NOMO-1 treated with DMSO at 0.1 percent for 48 hours (cell line): ENCODE measurements around the gene IRF5.
"Not testable (repeated sequence)": the region's sequence is repeated elsewhere in the genome, so short reads cannot be mapped to it uniquely, and the experiment has no call there.

Experiments
- DNase-seq: peaks from one replicate; lab custom pipeline; 2025; ENCODE audit not compliant: unreplicated experiment; lab: John Stamatoyannopoulos, UW

Gene IRF5

GRCh38 chr7:128906001-128906765, 31.5 kb upstream of the IRF5 start:
- no peak for DNase-seq

- DNase-seq, result no peak
Measured at GRCh38 chr7:128906766-128907559, 30.8 kb upstream of the IRF5 start.

GRCh38 chr7:128908750-128909624, 28.7 kb upstream of the IRF5 start:
- DNase-seq, result no peak

- no peak for DNase-seq
Measured at GRCh38 chr7:128909625-128910568, 27.8 kb upstream of the IRF5 start.

GRCh38 chr7:128910569-128910945, 27.2 kb upstream of the IRF5 start, which contains the start of gene KCP:
TSS of gene KCP (minus strand) at chr7:128910709. CDS start at chr7:128910676, 33 bp downstream.
- DNase-seq, result no peak

GRCh38 chr7:128911423-128912031, 26.2 kb upstream of the IRF5 start:
- no peak for DNase-seq

GRCh38 chr7:128912281-128912680, 25.4 kb upstream of the IRF5 start:
- DNase-seq, result no peak

- not testable (repeated sequence) for DNase-seq
Measured at GRCh38 chr7:128912709-128913495, 24.8 kb upstream of the IRF5 start.

GRCh38 chr7:128913870-128914565, 23.7 kb upstream of the IRF5 start:
- no peak for DNase-seq

- DNase-seq, result no peak
Measured at GRCh38 chr7:128914566-128915151, 23.1 kb upstream of the IRF5 start.

- DNase-seq, result no peak
Measured at GRCh38 chr7:128915271-128915819, 22.4 kb upstream of the IRF5 start.

GRCh38 chr7:128915841-128916642, 21.7 kb upstream of the IRF5 start:
- no peak for DNase-seq

GRCh38 chr7:128916643-128916915, 21.1 kb upstream of the IRF5 start:
- no peak for DNase-seq

- DNase-seq, result no peak
Measured at GRCh38 chr7:128917122-128917521, 20.6 kb upstream of the IRF5 start.

GRCh38 chr7:128918016-128918665, 19.6 kb upstream of the IRF5 start:
- DNase-seq, result no peak

- DNase-seq, result no peak
Measured at GRCh38 chr7:128919241-128919640, 18.5 kb upstream of the IRF5 start.
